IMR-90 (cell line): ENCODE measurements around the gene TNP1. TPM values are rescaled to one million over a fixed set of nuclear protein-coding genes. Genes with fewer than 3 reads are reported as not detected.

Experiments used
- ATAC-seq: fragments of 200-7000 bp; cut with Tn5 transposase; 2 replicates; pipeline ENCODE4 v1.9.1; 2020; ENCODE audit warnings: low read depth, mild to moderate bottlenecking, moderate library complexity
- BruUV-seq: library from RNA; stranded (reverse); fragments of 400-500 nt; replicated peaks from 2 replicates; lab custom pipeline; 2021; lab: Mats Ljungman, UMichigan
- CTCF ChIA-PET: fragments of 300-600 bp; formaldehyde crosslinking; extraction: SDS; loops from one replicate; lab custom pipeline; 2021; ENCODE audit warnings: antibody characterized with exemption; lab: Yijun Ruan, JAX
- POLR2A ChIA-PET: fragments of 300-600 bp; sonication (Branson Sonifier 250); formaldehyde crosslinking; loops from one replicate; lab custom pipeline; 2022; ENCODE audit warnings: antibody characterized with exemption; ENCODE audit not compliant: unreplicated experiment; lab: Charles Lee
- DNase-seq: peaks from one replicate; pipeline ENCODE4 v3.0.0; 2013
- H2AFZ ChIP-seq: replicated peaks from 2 replicates; pipeline ENCODE3; 2013; ENCODE audit warnings: low read length, mild to moderate bottlenecking; ENCODE audit not compliant: poor library complexity
- H2AK5ac ChIP-seq: 2 replicates; pipeline ENCODE4 v1.6.1; 2013; ENCODE audit warnings: low read depth, low read length, inconsistent platforms
- H2AK9ac ChIP-seq: replicated peaks from 2 replicates; pipeline ENCODE3; 2013; ENCODE audit warnings: mild to moderate bottlenecking, low read depth, low read length, moderate library complexity; ENCODE audit not compliant: poor library complexity
- H2BK120ac ChIP-seq: 2 replicates; pipeline ENCODE4 v1.6.1; 2013; ENCODE audit warnings: low read depth, low read length, inconsistent platforms
- H2BK15ac ChIP-seq: 3 replicates; pipeline ENCODE4 v1.6.1; 2013; ENCODE audit warnings: low read depth, low read length, inconsistent platforms
- H2BK20ac ChIP-seq: 2 replicates; pipeline ENCODE4 v1.6.1; 2013; ENCODE audit warnings: low read depth, mild to moderate bottlenecking, inconsistent platforms, low read length, moderate library complexity
- H2BK5ac ChIP-seq: 2 replicates; pipeline ENCODE4 v1.6.1; 2013; ENCODE audit warnings: mild to moderate bottlenecking, low read depth, low read length, inconsistent platforms; ENCODE audit not compliant: poor library complexity, severe bottlenecking
- H3K14ac ChIP-seq: replicated peaks from 2 replicates; pipeline ENCODE4 v1.6.1; 2013; ENCODE audit warnings: low read depth, low read length, inconsistent platforms
- H3K18ac ChIP-seq: 2 replicates; pipeline ENCODE4 v1.6.1; 2013; ENCODE audit warnings: low read depth, low read length, control low read depth
- H3K23ac ChIP-seq: 2 replicates; pipeline ENCODE4 v1.6.1; 2013; ENCODE audit warnings: low read depth, low read length, inconsistent platforms
- H3K27ac ChIP-seq: 2 replicates; pipeline ENCODE4 v1.5.1; 2013; ENCODE audit warnings: mild to moderate bottlenecking, control low read depth, low read length; ENCODE audit not compliant: insufficient read depth
- H3K27me3 ChIP-seq: 2 replicates; pipeline ENCODE4 v1.6.1; 2013; ENCODE audit warnings: low read length; ENCODE audit not compliant: control insufficient read depth, insufficient read depth
- H3K36me3 ChIP-seq: 2 replicates; pipeline ENCODE4 v1.6.1; 2013; ENCODE audit warnings: low read length, mixed read lengths; ENCODE audit not compliant: control insufficient read depth, insufficient read depth
- H3K4ac ChIP-seq: 2 replicates; pipeline ENCODE4 v1.6.1; 2013; ENCODE audit warnings: low read depth, low read length, inconsistent platforms
- H3K4me1 ChIP-seq: 2 replicates; pipeline ENCODE4 v1.6.1; 2013; ENCODE audit warnings: low read length, mixed read lengths; ENCODE audit not compliant: control insufficient read depth, insufficient read depth
- H3K4me2 ChIP-seq: 2 replicates; pipeline ENCODE4 v1.6.1; 2013; ENCODE audit warnings: low read depth, mild to moderate bottlenecking, control low read depth, low read length, moderate library complexity
- H3K4me3 ChIP-seq: 2 replicates; pipeline ENCODE4 v1.5.1; 2013; ENCODE audit warnings: low read depth, mild to moderate bottlenecking, control low read depth, low read length, moderate library complexity; ENCODE audit not compliant: insufficient read depth
- H3K56ac ChIP-seq: 2 replicates; pipeline ENCODE4 v1.6.1; 2013; ENCODE audit warnings: low read length, inconsistent platforms; ENCODE audit not compliant: insufficient read depth; ENCODE audit errors: extremely low read depth
- H3K79me1 ChIP-seq, 2 experiments: 2 replicates each; pipeline ENCODE4 v1.6.1; 2013; ENCODE audit warnings: low read length in 2 of 2, inconsistent platforms in 1 of 2, low read depth in 1 of 2
- H3K9ac ChIP-seq: 2 replicates; pipeline ENCODE4 v1.6.1; 2013; ENCODE audit warnings: low read depth, low read length, control low read depth
- H3K9me1 ChIP-seq: 2 replicates; pipeline ENCODE4 v1.6.1; 2013; ENCODE audit warnings: low read length, inconsistent platforms; ENCODE audit not compliant: insufficient read depth
- H3K9me3 ChIP-seq: 2 replicates; pipeline ENCODE4 v1.6.1; 2013; ENCODE audit warnings: low read length; ENCODE audit not compliant: control insufficient read depth, insufficient read depth
- H4K20me1 ChIP-seq: 2 replicates; pipeline ENCODE4 v1.6.1; 2013; ENCODE audit warnings: low read length, inconsistent platforms; ENCODE audit not compliant: insufficient read depth
- H4K5ac ChIP-seq: 2 replicates; pipeline ENCODE4 v1.6.1; 2013; ENCODE audit warnings: mild to moderate bottlenecking, low read depth, low read length, control low read depth
- H4K8ac ChIP-seq, 2 experiments: 2 replicates each; pipeline ENCODE4 v1.6.1; 2013; ENCODE audit warnings: low read depth in 2 of 2, low read length in 2 of 2, control low read depth in 1 of 2, inconsistent platforms in 1 of 2
- H4K91ac ChIP-seq: 2 replicates; pipeline ENCODE4 v1.6.1; 2013; ENCODE audit warnings: low read depth, low read length, inconsistent platforms; ENCODE audit not compliant: insufficient read depth
- ELK1 ChIP-seq: fragments of 150-350 bp; IDR thresholded peaks from 2 replicates; pipeline ENCODE4 v1.6.1; 2016; ENCODE audit warnings: low read depth, mild to moderate bottlenecking, low read length, moderate library complexity, borderline replicate concordance
- MXI1 ChIP-seq: IDR thresholded peaks from 2 replicates; pipeline ENCODE4 v1.6.1; 2012; ENCODE audit warnings: low read depth, mild to moderate bottlenecking, low read length, moderate library complexity, borderline replicate concordance
- WGBS, 2 experiments: methylation state at CpG; one replicate each; pipeline versions ENCODE4 v1.1.5 to v1.1.7; 2013; ENCODE audit warnings: missing lambda C conversion rate in 2 of 2; ENCODE audit not compliant: insufficient read length in 1 of 2; ENCODE audit errors: extremely low coverage in 2 of 2; 5-methylcytosine and 5-hydroxymethylcytosine counted together
- dilution Hi-C: fragments of 300-500 bp; cut with HindIII; formaldehyde crosslinking; loops from one replicate; pipeline ENCODE4 v1.14.3; 2018; ENCODE audit warnings: low sequenced_read_pairs; ENCODE audit not compliant: unreplicated experiment
- in situ Hi-C: fragments of 300-500 bp; cut with MboI; formaldehyde crosslinking; loops from 3 replicates; pipeline ENCODE4 v1.14.3; 2019; ENCODE audit warnings: low sequenced_read_pairs, inconsistent platforms, mixed read lengths
- intact Hi-C: fragments of 100-400 bp; cut with micrococcal nuclease; formaldehyde crosslinking; loops from 2 replicates; pipeline ENCODE4 v1.10.0; 2022
- polyA plus RNA-seq, 3 experiments: library from polyadenylated mRNA; depleted of rRNA; stranded (reverse); fragments of >200 nt; gene quantifications; 2 replicates each; pipeline ENCODE4 v1.2.3, GENCODE V29; 2012; ENCODE audit warnings: low replicate concordance in 1 of 3
- total RNA-seq: library from RNA; depleted of rRNA; stranded (reverse); fragments of >200 nt; gene quantifications from 2 replicates; pipeline ENCODE4 v1.2.3, GENCODE V29; 2012

TNP1 gene
- total and polyA plus RNA-seq, 2 of the 4 experiments (the other 2 are of a cell fraction) = not detected

GRCh38 chr2:216881411-216881810 lies 21.5 kb upstream of the TNP1 start:
- H3K14ac ChIP-seq = peak overlapping the region; percentile 47; the same call in 1 of the 2 replicates
- peak overlapping the region; percentile 50; the same call in 1 of the 2 replicates for H4K5ac ChIP-seq
- peak overlapping the region; percentile 8; the same call in 1 of the 2 replicates for H3K9ac ChIP-seq
- peak overlapping the region; percentile 77 for H2BK20ac ChIP-seq
- no peak overlapping the region for H2BK5ac ChIP-seq
- 64% methylated on average over 2 of the region's 4 CpGs; no CpG with 5 or more reads in 1 of the 2 experiments for WGBS, 2 experiments
- H2BK15ac ChIP-seq = peak overlapping the region; percentile 16; the same call in 1 of the 3 replicates
- no peak overlapping the region for H3K23ac ChIP-seq
- H3K18ac ChIP-seq = peak overlapping the region; percentile 83; the same call in 1 of the 2 replicates
- H2AFZ ChIP-seq = no peak overlapping the region
- ChIA-PET POLR2A (no interaction called here), CTCF (no interaction called here)
- peaks cover 15% of the 10 kb centered on the region for H3K4me1 ChIP-seq
- H3K36me3 ChIP-seq = no peaks in the 10 kb centered on the region
- no peak overlapping the region for H3K4me2 ChIP-seq
- H2AK9ac ChIP-seq = peak overlapping the region; percentile 3
- H3K4ac ChIP-seq = peak overlapping the region; percentile 79
- no peaks in the 10 kb centered on the region for H3K79me1 ChIP-seq
- H3K27me3 ChIP-seq = no peaks in the 10 kb centered on the region
- H2BK120ac ChIP-seq = peak overlapping the region; percentile 98
- no TSS peak for BruUV-seq
- H3K56ac ChIP-seq = no peak overlapping the region
- H2AK5ac ChIP-seq = peak overlapping the region; percentile 65; the same call in 1 of the 2 replicates
- H3K27ac ChIP-seq = peak overlapping the region; percentile 68; the same call in 1 of the 2 replicates
- no peak overlapping the region for H3K4me3 ChIP-seq
- H4K20me1 ChIP-seq = no peaks in the 10 kb centered on the region
- H3K9me3 ChIP-seq = no peaks in the 10 kb centered on the region
- H4K8ac ChIP-seq = peak overlapping the region; percentile 28 to 51; a peak in 2 of 4 replicates
- in situ Hi-C loops = no loop called here
- H3K9me1 ChIP-seq = peaks cover 7% of the 10 kb centered on the region
- dilution Hi-C loops = no loop called here
- DNase-seq = no peak
- no peak for TF ChIP-seq MXI1
- no peak for TF ChIP-seq ELK1
- ATAC-seq = no peak
- peak overlapping the region; percentile 84 for H4K91ac ChIP-seq
- intact Hi-C loops = loop anchor here (5.0 to 10.0 kb wide), 2 partner anchors 166 to 283 kb away; no protein-coding TSS in a partner anchor
